Measurements from ENCODE around the gene PATZ1. TPM values are rescaled to one million over a fixed set of nuclear protein-coding genes. Genes with fewer than 3 reads are reported as not detected.

PATZ1 gene
- total and polyA plus RNA-seq, 9 of the 15 experiments (the other 6 are each of a cell fraction or from before 2014, with no cell fraction given) = 0.63 to 7.8 (median 4.2) TPM

GRCh38 chr22:31287818-31288495, 58.2 kb downstream of the PATZ1 start (continued):
- TF ChIP-seq MAX (CRISPR knock-in tag; IDR thresholded peaks at IDR 0.05) (no peak), SMC3 (conservative IDR thresholded peaks at IDR 0.05; ENCODE audit: insufficient read depth, low read depth, low read length) (no peak), HSF4 (CRISPR knock-in tag; IDR thresholded peaks at IDR 0.05; ENCODE audit: borderline replicate concordance) (no peak)

- Histone ChIP-seq H3K27me3 (ENCODE audit: control insufficient read depth in 2 of 2, insufficient read depth in 2 of 2, low read length in 2 of 2) (no peaks in the 10 kb centered on the region), H3K9me1 (ENCODE audit: control insufficient read depth, insufficient read depth, low read length) (no peaks in the 10 kb centered on the region), H2AFZ (ENCODE audit: low read depth, low read length) (no peak overlapping the region), H4K20me1 (replicated peaks; ENCODE audit: control insufficient read depth, insufficient read depth, low read length) (no peaks in the 10 kb centered on the region), H3K9ac (ENCODE audit: insufficient read depth in 1 of 2, low read depth in 2 of 2, low read length in 2 of 2) (no peak overlapping the region), H3K4me2 (ENCODE audit: insufficient read depth, low read length) (no peak overlapping the region), H3K36me3 (ENCODE audit: control insufficient read depth, insufficient read depth, low read length) (no peaks in the 10 kb centered on the region), H3K4me1 (replicated peaks in 1 of 2; ENCODE audit: control insufficient read depth in 2 of 2, insufficient read depth in 2 of 2, low read length in 2 of 2) (peaks cover 11 to 21% of the 10 kb centered on the region in 2 experiments; a peak in 4 of 5 replicates), H3K27ac (ENCODE audit: extremely low read depth, low read depth, low read length) (no peak overlapping the region), H3K9me3 (replicated peaks; ENCODE audit: control insufficient read depth, insufficient read depth, low read depth, low read length) (no peaks in the 10 kb centered on the region), H3K4me3 (no peak overlapping the region), H3K79me2 (ENCODE audit: control insufficient read depth, insufficient read depth, low read length) (no peaks in the 10 kb centered on the region)
- no peak for FAIRE-seq
- ATAC-seq = no peak
- no TSS peak for BruUV-seq (replicated peaks)
- in situ Hi-C loops (cut with MboI) (no loop called here), intact Hi-C loops (cut with micrococcal nuclease) (no loop called here)
- whole genome bisulfite sequencing (ENCODE audit: insufficient coverage, low coverage, missing lambda C conversion rate) = 49% methylated on average over 7 of the region's 8 CpGs
- ChIA-PET CTCF (ENCODE audit: low intra/inter-chr PET ratio) (no interaction called here), POLR2A (no interaction called here)
- DNase-seq (ENCODE audit: extremely low read depth in 1 of 4, low spot score in 3 of 4) = no peak
- TF ChIP-seq MAFF (IDR thresholded peaks at IDR 0.05; ENCODE audit: low read length) (no peak), DEAF1 (CRISPR knock-in tag; IDR thresholded peaks at IDR 0.05) (no peak), HCFC1 (IDR thresholded peaks at IDR 0.05; ENCODE audit: low read depth, low read length) (no peak), MTA1 (IDR thresholded peaks at IDR 0.05; ENCODE audit: borderline replicate concordance) (no peak), ZBTB9 (CRISPR knock-in tag; IDR thresholded peaks at IDR 0.05) (no peak), ZNF766 (CRISPR knock-in tag; conservative IDR thresholded peaks at IDR 0.05) (no peak), KLF6 (CRISPR knock-in tag; IDR thresholded peaks at IDR 0.05; ENCODE audit: borderline replicate concordance) (no peak), NR2F6 (CRISPR knock-in tag; IDR thresholded peaks at IDR 0.05) (no peak), HSF4 (CRISPR knock-in tag; IDR thresholded peaks at IDR 0.05; ENCODE audit: borderline replicate concordance) (no peak), ZNF146 (CRISPR knock-in tag; IDR thresholded peaks at IDR 0.05; ENCODE audit: unreplicated experiment) (no peak), MCM5 (IDR thresholded peaks at IDR 0.05; ENCODE audit: low read depth) (no peak)
These were observed 59.5 kb downstream of the PATZ1 start for GRCh38 chr22:31286360-31287255.

Data from K562 (cell line).